HG03575 (cell line): Measurements from ENCODE around the gene ATP10D.
A peak's percentile ranks its signal among the peaks of the same experiment; 100 is the strongest.
"Not testable (repeated sequence)": the region's sequence is repeated elsewhere in the genome, so short reads cannot be mapped to it uniquely, and the experiment has no call there.

Source experiments
- ATAC-seq: cut with Tn5 transposase; IDR thresholded peaks from one replicate; pipeline ENCODE4 v1.9.1; 2021; ENCODE audit not compliant: unreplicated experiment, insufficient number of reproducible peaks, low FRiP score; ENCODE audit errors: extremely low read depth

Gene ATP10D

DNA sequence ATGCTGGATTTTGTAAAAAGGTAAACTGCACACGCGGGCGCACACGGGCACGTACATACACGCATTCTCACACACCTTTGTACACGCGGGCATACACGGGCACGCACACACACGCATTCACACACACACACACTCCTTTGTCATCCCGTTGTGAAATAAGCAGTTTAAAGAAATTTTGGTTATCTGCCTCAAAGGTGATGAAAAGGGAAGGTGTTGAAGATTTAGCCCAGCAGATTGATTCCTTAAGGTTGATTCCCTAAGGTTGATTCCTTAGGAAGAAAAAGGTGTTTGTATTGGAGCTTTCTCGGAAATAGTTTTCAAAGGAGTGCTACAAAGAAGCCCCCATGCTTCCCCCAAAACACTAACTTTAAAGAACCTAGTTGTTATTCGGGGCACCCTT is 693 bp downstream of the ATP10D start:
- no peak for ATAC-seq

DNA sequence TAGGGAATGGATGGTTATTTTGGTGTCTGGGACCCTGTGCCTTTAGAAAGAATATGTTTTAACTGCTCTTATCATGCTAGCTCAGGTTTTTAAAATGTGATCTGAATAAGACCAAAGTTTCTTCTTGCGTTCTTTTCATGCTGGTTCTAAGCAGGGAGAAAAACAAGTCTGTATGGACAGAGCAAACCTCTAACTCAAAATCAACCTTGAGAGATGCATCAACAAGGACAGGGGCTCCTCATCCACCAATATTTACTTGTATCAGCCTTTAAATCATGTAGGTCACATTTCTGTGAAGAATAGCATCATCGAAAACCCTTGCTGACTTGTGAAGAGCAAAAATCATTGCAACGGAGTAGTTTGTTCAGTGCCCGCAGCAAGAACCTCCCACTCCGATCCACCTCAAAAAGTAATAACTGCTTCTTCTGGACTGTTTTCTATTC is 1.2 kb downstream of the ATP10D start:
- no peak for ATAC-seq

GRCh38 chr4:47486727-47487126 is 1.7 kb downstream of the ATP10D start:
- ATAC-seq, result not testable (repeated sequence)

DNA sequence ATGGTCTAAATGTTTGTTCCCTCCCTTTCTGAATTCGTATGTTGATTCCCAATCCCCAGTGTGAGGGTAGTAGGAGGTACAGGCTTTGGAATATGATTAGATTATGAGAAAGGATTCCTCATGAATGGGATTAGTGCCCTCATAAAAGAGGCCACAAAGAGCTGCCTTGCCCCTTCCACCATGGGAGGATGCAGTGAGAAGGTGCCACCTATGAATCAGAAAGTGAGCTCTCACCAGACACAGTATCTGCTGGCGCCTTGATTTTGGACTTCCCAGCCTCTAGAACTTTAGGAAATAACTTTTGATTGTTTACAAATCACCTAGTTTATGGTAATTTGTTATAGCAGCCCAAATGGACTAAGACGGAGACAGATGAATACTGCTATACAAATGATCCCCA is 3.6 kb downstream of the ATP10D start:
- no peak for ATAC-seq

DNA sequence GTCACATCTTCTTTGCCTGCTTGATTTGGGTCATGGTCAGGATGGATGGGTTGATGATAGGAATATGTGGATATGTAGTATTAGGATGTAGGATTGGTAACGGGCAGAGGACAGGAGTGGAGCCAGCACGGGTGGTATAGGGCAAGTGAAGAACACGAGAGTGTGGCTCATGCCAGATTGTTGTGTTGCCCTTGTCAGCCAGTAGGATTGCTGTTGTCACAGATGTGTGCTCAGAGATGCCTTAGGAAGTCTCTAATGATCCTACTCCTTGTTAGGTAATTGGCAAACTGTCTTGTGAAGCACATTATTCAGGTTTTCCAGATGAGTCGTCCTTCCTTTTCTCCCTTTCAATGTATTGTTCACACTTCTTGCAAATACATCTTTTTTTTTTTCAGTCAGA is 5.5 kb downstream of the ATP10D start:
- ATAC-seq, result no peak

GRCh38 chr4:47493238-47494123 is 8.4 kb downstream of the ATP10D start:
- no peak for ATAC-seq

DNA sequence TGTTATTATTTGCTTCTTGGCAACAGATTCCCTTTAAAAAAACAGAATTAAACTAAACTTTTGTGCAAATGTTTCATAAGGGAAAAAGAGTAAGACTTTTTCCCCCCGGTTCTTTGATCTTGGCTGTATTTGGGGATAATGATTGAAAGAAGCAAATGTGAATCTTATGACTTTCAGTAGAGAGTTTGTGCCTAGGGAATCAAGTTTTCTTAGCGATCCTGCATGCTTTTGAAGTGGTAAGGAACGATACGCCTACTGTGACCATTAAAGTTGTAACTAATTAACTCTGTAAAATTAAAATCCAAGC is 9.0 kb downstream of the ATP10D start:
- ATAC-seq, result no peak

DNA sequence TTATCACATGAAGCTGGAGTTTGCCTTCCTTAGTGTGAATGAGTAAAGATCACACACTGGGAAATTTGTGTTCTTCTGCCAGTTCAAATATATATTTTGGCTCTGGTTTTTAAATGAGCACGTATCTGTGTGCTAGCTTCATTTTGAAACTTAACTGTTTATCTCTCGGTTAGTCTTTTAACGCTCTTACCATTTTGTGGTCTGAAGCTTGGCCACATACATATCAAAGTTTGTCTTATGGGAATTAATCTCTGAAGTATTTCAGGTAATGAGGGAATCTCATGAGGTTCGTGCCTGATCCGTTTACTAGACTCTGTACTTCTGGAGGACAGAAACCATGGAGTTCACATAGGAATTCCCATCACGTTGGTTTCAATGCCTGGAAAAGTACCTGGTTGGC is 13.8 kb downstream of the ATP10D start:
- no peak for ATAC-seq

DNA sequence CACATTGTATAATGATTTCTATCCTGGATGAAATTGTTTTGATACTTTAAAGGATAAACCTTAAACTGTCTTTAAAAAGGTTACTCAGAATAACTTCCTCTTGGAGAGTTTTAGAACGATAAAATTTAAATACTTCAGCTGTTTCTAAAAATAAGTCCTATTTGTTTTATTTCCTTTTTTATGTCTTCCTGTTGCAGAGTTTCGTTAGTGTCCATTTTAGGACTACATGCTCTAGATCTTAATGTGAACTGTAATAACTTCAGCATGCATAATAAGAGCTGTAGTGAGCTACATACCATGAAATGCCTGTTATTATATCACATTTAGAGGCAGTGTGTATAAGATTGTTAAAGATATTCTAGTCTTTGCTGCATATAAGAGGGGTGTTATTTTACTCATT is 14.6 kb downstream of the ATP10D start:
- no peak for ATAC-seq

DNA sequence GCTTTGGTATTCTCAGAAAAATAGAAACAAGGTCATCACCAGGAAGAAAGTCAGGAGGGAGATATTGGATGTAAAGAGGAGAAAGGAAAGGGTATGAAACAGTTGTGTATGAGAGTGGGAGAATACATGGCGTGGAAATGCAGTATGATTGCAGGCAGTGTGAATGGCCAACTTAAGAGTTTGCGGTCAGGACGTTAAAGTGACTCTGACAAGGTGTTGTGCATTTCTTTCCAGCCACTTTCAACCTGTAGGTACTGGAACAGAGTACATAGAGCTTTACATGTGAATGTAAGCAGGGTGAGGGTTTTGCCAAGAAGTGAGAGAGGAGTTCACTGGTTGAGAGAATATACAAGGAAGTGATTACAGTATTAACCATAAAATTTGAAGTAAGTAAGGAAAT is 15.7 kb downstream of the ATP10D start:
- no peak for ATAC-seq

GRCh38 chr4:47505147-47505546 is 20.1 kb downstream of the ATP10D start:
- ATAC-seq, result no peak

GRCh38 chr4:47505666-47506065 is 20.6 kb downstream of the ATP10D start:
- ATAC-seq, result no peak

- peak; percentile 95 for ATAC-seq
Measured at GRCh38 chr4:47510506-47511143, 25.6 kb downstream of the ATP10D start.

GRCh38 chr4:47513461-47513860 is 28.4 kb downstream of the ATP10D start:
- no peak for ATAC-seq

GRCh38 chr4:47519239-47519883 is 34.3 kb downstream of the ATP10D start:
- ATAC-seq, result peak; percentile 97

DNA sequence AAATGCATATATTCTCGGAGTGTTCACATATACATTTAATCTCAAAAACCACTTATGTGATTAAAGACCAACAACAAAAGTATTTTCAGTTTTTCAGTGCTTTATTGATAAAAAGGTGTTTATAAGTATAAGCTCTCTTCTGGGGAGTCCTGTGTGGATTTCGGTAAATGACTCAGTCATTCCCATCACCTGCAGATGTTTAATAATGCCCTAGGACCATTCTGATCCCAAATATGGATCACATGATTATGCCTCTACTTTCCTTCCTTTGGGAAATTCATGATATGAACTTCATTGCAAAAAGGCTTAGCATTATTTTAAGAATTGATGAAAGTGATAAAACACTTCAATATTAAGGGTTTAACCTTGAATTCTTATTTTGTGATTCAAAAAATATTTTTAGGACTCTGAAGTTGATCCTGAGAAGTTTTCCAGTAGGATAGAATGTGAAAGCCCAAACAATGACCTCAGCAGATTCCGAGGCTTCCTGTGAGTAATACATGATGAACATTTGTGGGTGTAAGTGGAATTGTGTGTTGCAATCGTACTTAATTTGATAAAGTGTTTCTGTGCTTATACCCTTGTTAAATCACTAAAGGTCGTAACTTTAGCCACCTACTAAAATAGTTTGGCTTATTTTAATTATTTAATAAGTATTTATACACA is 40.2 kb downstream of the ATP10D start:
- no peak for ATAC-seq

DNA sequence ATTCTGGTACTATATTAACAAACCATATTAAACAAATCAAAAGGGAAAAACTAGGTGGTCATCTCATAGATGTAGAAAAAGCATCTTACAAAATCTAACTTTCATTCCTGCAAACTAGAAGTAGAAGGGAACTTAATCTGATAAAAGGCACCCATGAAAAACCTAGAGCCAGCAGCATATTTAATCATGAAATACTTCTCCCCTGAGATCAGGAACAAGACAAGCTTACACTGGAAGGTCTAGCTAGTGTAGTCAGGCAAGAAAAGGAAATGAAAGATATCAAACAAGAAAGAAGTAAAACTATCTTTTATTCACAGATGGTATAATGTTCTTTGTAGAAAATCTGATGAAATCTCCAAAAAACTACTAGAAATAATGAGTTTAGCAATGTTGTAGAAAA is 41.2 kb downstream of the ATP10D start:
- ATAC-seq, result no peak

- not testable (repeated sequence) for ATAC-seq
Measured at GRCh38 chr4:47528646-47529045, 43.6 kb downstream of the ATP10D start.

DNA sequence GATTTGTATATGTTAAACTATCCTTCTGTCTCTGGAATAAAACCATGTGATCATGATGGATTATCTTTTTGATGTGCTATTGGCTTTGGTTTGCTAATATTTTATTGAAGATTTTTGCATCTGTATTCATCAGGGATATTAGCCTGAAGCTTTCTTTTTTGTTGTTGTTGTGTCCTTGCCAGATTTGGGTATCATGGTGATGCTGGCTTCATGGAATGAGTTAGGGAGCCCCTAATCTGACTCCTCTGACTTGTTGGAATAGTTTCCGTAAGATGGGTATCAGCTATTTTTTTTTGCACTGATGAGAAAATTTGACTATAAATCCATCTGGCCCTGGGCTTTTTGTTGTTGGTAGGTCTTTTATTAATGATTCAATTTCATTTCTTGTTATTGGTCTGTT is 45.7 kb downstream of the ATP10D start:
- ATAC-seq, result no peak
